GM23338 (cell line): ENCODE measurements around the gene COL24A1. TPM values are rescaled to one million over a fixed set of nuclear protein-coding genes. Genes with fewer than 3 reads are reported as not detected.

Experiments
- ATAC-seq: fragments of 200-7000 bp; cut with Tn5 transposase; 3 replicates; pipeline ENCODE4 v1.9.1; 2020
- DNase-seq: peaks from one replicate; pipeline ENCODE4 v3.0.0-alpha.2; 2015; ENCODE audit warnings: low spot score
- H2AFZ ChIP-seq: fragments of 200-600 bp; sonication (generic); 2 replicates; pipeline ENCODE4 v1.8.0; 2016; ENCODE audit warnings: antibody characterized with exemption, mild to moderate bottlenecking, moderate library complexity
- H3F3A ChIP-seq: fragments of 200-600 bp; sonication (generic); replicated peaks from 2 replicates; pipeline ENCODE4 v1.8.0; 2017; ENCODE audit warnings: antibody characterized with exemption, mixed run types, low read depth
- H3K27ac ChIP-seq: fragments of 200-600 bp; sonication (generic); 2 replicates; pipeline ENCODE4 v1.6.1; 2016; ENCODE audit warnings: low read depth
- H3K27me3 ChIP-seq: fragments of 200-600 bp; sonication (generic); 2 replicates; pipeline ENCODE4 v1.8.0; 2016; ENCODE audit warnings: mild to moderate bottlenecking, mixed run types, moderate library complexity; ENCODE audit not compliant: insufficient read depth
- H3K36me3 ChIP-seq: fragments of 200-600 bp; sonication (generic); 2 replicates; pipeline ENCODE4 v1.8.0; 2016; ENCODE audit warnings: mild to moderate bottlenecking; ENCODE audit not compliant: insufficient read depth
- H3K4me1 ChIP-seq: fragments of 200-600 bp; sonication (generic); 2 replicates; pipeline ENCODE4 v1.8.0; 2016; ENCODE audit warnings: mild to moderate bottlenecking, moderate library complexity; ENCODE audit not compliant: insufficient read depth
- H3K4me2 ChIP-seq: fragments of 200-600 bp; sonication (generic); 2 replicates; pipeline ENCODE4 v1.7.1; 2017; ENCODE audit warnings: mixed run types
- H3K4me3 ChIP-seq: fragments of 200-600 bp; sonication (generic); 2 replicates; pipeline ENCODE4 v1.6.1; 2016; ENCODE audit warnings: mixed run types
- H3K79me2 ChIP-seq: fragments of 200-600 bp; sonication (generic); replicated peaks from 2 replicates; pipeline ENCODE4 v1.8.0; 2017; ENCODE audit warnings: mild to moderate bottlenecking; ENCODE audit not compliant: insufficient read depth
- H3K9me2 ChIP-seq: fragments of 200-600 bp; sonication (generic); 2 replicates; pipeline ENCODE4 v1.8.0; 2017; ENCODE audit not compliant: insufficient read depth
- H4K20me1 ChIP-seq: fragments of 200-600 bp; sonication (generic); replicated peaks from 2 replicates; pipeline ENCODE4 v1.8.0; 2017; ENCODE audit warnings: mild to moderate bottlenecking; ENCODE audit not compliant: insufficient read depth
- H3K27ac Mint-ChIP-seq: 2 replicates; pipeline ENCODE4 v1.8.0; 2020; ENCODE audit warnings: inconsistent platforms, mild to moderate bottlenecking, moderate library complexity, mixed read lengths
- H3K27me3 Mint-ChIP-seq: 3 replicates; pipeline ENCODE4 v1.8.0; 2022; ENCODE audit warnings: low read depth, mild to moderate bottlenecking, moderate library complexity, mixed read lengths, inconsistent platforms; ENCODE audit not compliant: insufficient read depth, poor library complexity
- H3K36me3 Mint-ChIP-seq: 3 replicates; pipeline ENCODE4 v1.8.0; 2021; ENCODE audit warnings: low read depth, mild to moderate bottlenecking, inconsistent platforms, moderate library complexity, mixed read lengths
- H3K4me1 Mint-ChIP-seq: 3 replicates; pipeline ENCODE4 v1.8.0; 2020; ENCODE audit warnings: mild to moderate bottlenecking, inconsistent platforms, mixed read lengths
- H3K4me3 Mint-ChIP-seq: 3 replicates; pipeline ENCODE4 v1.8.0; 2021; ENCODE audit warnings: moderate library complexity, mild to moderate bottlenecking, inconsistent platforms, mixed read lengths
- H3K9me3 Mint-ChIP-seq: 3 replicates; pipeline ENCODE4 v1.8.0; 2020; ENCODE audit warnings: moderate library complexity, mild to moderate bottlenecking, inconsistent platforms, mixed read lengths
- CTCF ChIP-seq, 2 experiments: fragments of 200-600 bp in 1 of 2; sonication (generic) in 1 of 2; conservative IDR thresholded peaks; 2 replicates each; pipeline versions ENCODE4 v1.5.1 to v1.6.1; 2016 to 2017; ENCODE audit warnings: antibody characterized with exemption in 2 of 2, low read depth in 2 of 2, mild to moderate bottlenecking in 2 of 2, moderate library complexity in 1 of 2
- EZH2phosphoT487 ChIP-seq: fragments of 200-600 bp; sonication (generic); IDR thresholded peaks from one replicate; pipeline ENCODE4 v1.8.1; 2018; ENCODE audit warnings: antibody characterized with exemption; ENCODE audit not compliant: unreplicated experiment
- JUNB ChIP-seq: IDR thresholded peaks from one replicate; pipeline ENCODE4 v1.6.1; 2016; ENCODE audit warnings: antibody characterized with exemption; ENCODE audit not compliant: unreplicated experiment
- STAT1 ChIP-seq: IDR thresholded peaks from one replicate; pipeline ENCODE4 v1.6.1; 2016; ENCODE audit warnings: antibody characterized with exemption; ENCODE audit not compliant: unreplicated experiment
- ZNF114 ChIP-seq: fragments of 250-450 bp; sonication (Bioruptor Pico); IDR thresholded peaks from 2 replicates; pipeline ENCODE4 v1.5.0; 2020; ENCODE audit warnings: mild to moderate bottlenecking, moderate library complexity
- ZNF462 ChIP-seq: fragments of 250-450 bp; sonication (Bioruptor Pico); IDR thresholded peaks from 2 replicates; pipeline ENCODE4 v1.5.0; 2020; ENCODE audit warnings: mild to moderate bottlenecking, moderate library complexity
- polyA plus RNA-seq: library from polyadenylated mRNA; unstranded; fragments of >200 nt; fragmentation: Nextera tagmentation; extraction: Ambion mirVana; gene quantifications from 2 replicates; pipeline ENCODE4 v1.2.1, GENCODE V29; 2016
- total RNA-seq: library from RNA; depleted of rRNA; stranded (reverse); fragments of >200 nt; shearing (Covaris generic); gene quantifications from 2 replicates; pipeline ENCODE4 v1.2.3, GENCODE V29; 2014
- TF ChIP-seq, protein P1 (sequence below): IDR thresholded peaks from 2 replicates; pipeline ENCODE4 v1.6.1; 2016; ENCODE audit warnings: antibody characterized with exemption

The COL24A1 gene
- total and polyA plus RNA-seq, 2 experiments from 2014 or later = 1.2 to 2.1 TPM

DNA sequence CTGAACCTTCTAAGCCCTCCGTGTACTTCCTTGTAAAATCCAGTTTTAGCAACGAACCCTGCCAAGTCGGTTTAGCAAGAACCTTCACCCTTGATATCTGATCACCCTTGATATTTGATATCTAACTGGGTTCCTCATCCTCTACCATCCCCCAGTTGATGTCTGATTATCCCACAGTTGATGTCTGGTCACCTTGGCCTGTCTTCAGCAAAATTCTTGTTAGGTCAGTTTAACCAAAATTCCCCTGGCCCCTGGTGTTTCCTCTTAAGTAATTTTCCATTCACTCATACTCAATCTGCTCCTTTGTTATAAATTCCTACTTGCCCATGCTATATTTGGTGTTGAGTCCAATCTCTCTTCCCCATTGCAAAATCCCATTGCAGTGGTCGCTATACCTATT, 333.9 kb downstream of the COL24A1 start:
- H3K36me3 ChIP-seq = no peaks in the 10 kb centered on the region
- peaks cover 2% of the 10 kb centered on the region; the same call in 1 of the 3 replicates for H3K9me3 Mint-ChIP-seq
- H3K4me1 Mint-ChIP-seq = peaks cover 18% of the 10 kb centered on the region
- TF ChIP-seq ZNF462 (CRISPR knock-in tag) = no peak
- TF ChIP-seq ZNF114 (CRISPR knock-in tag) = no peak
- TF ChIP-seq CTCF (conservative IDR thresholded peaks at IDR 0.05; ENCODE audit: low read depth in 2 of 2) = no peak
- TF ChIP-seq, protein P1, sequence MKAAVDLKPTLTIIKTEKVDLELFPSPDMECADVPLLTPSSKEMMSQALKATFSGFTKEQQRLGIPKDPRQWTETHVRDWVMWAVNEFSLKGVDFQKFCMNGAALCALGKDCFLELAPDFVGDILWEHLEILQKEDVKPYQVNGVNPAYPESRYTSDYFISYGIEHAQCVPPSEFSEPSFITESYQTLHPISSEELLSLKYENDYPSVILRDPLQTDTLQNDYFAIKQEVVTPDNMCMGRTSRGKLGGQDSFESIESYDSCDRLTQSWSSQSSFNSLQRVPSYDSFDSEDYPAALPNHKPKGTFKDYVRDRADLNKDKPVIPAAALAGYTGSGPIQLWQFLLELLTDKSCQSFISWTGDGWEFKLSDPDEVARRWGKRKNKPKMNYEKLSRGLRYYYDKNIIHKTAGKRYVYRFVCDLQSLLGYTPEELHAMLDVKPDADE = no peak
- no peak for TF ChIP-seq STAT1
- no peak for TF ChIP-seq EZH2phosphoT487
- TF ChIP-seq JUNB = no peak
- no peaks in the 10 kb centered on the region for H4K20me1 ChIP-seq
- no peaks in the 10 kb centered on the region for H3K27me3 ChIP-seq
- H3K27me3 Mint-ChIP-seq = no peaks in the 10 kb centered on the region
- H3F3A ChIP-seq = no peaks in the 10 kb centered on the region
- ATAC-seq = no peak
- no peak overlapping the region for H3K27ac Mint-ChIP-seq
- H3K36me3 Mint-ChIP-seq = no peaks in the 10 kb centered on the region
- H2AFZ ChIP-seq = no peak overlapping the region
- no peaks in the 10 kb centered on the region for H3K79me2 ChIP-seq
- no peak overlapping the region for H3K4me3 Mint-ChIP-seq
- 0 out of 2 replicates have a peak, but pooled peaks cover 5% of the 10 kb centered on the region for H3K9me2 ChIP-seq
- H3K4me3 ChIP-seq = no peak overlapping the region
- no peak for DNase-seq
- no peak overlapping the region for H3K27ac ChIP-seq
- peaks cover 20% of the 10 kb centered on the region for H3K4me1 ChIP-seq
- H3K4me2 ChIP-seq = no peak overlapping the region
